Measurements from ENCODE around the gene PANK4. TPM values are rescaled to one million over a fixed set of nuclear protein-coding genes. Genes with fewer than 3 reads are reported as not detected.

PANK4 gene
- polyA plus RNA-seq, 1 donor (not counting 4 experiments of a cell fraction or from before 2014, with no cell fraction given), result 14.5 TPM

- Histone ChIP-seq H3K4me3 (ENCODE audit: control insufficient read depth in 2 of 3, extremely low read depth in 1 of 3, insufficient read depth in 2 of 3, low read depth in 1 of 3, low read length in 3 of 3) (no peak overlapping the region), H3K36me3 (ENCODE audit: control insufficient read depth in 2 of 2, extremely low read depth in 1 of 2, insufficient read depth in 2 of 2, low read length in 2 of 2) (peaks cover 40 to 45% of the 10 kb centered on the region in 2 experiments), H3K4me1 (ENCODE audit: control insufficient read depth, extremely low read depth, insufficient read depth, low read length) (no peaks in the 10 kb centered on the region), H3K9me1 (ENCODE audit: control insufficient read depth, extremely low read depth, insufficient read depth, low read length) (no peaks in the 10 kb centered on the region), H3K27ac (ENCODE audit: control insufficient read depth, insufficient read depth, low read length) (no peak overlapping the region), H3K9me3 (ENCODE audit: control insufficient read depth, low read depth, low read length) (no peaks in the 10 kb centered on the region), H3K79me2 (ENCODE audit: control insufficient read depth, insufficient read depth, low read length) (peaks cover 7% of the 10 kb centered on the region), H3K27me3 (ENCODE audit: control insufficient read depth, extremely low read depth, insufficient read depth, low read length) (no peaks in the 10 kb centered on the region), H3K9ac (ENCODE audit: control insufficient read depth, extremely low read depth, insufficient read depth, low read length) (no peak overlapping the region), H4K20me1 (ENCODE audit: control insufficient read depth, extremely low read depth, insufficient read depth, low read length) (no peaks in the 10 kb centered on the region), H2AFZ (ENCODE audit: control insufficient read depth, low read length) (no peak overlapping the region), H3K4me2 (ENCODE audit: control insufficient read depth, extremely low read depth, insufficient read depth, low read depth, low read length) (no peak overlapping the region)
- DNase-seq (ENCODE audit: low read depth, low spot score) (no peak), FAIRE-seq (no peak)
- no peak for TF ChIP-seq EZH2 (IDR thresholded peaks at IDR 0.05; ENCODE audit: low read length)
- TF ChIP-seq, protein P1, sequence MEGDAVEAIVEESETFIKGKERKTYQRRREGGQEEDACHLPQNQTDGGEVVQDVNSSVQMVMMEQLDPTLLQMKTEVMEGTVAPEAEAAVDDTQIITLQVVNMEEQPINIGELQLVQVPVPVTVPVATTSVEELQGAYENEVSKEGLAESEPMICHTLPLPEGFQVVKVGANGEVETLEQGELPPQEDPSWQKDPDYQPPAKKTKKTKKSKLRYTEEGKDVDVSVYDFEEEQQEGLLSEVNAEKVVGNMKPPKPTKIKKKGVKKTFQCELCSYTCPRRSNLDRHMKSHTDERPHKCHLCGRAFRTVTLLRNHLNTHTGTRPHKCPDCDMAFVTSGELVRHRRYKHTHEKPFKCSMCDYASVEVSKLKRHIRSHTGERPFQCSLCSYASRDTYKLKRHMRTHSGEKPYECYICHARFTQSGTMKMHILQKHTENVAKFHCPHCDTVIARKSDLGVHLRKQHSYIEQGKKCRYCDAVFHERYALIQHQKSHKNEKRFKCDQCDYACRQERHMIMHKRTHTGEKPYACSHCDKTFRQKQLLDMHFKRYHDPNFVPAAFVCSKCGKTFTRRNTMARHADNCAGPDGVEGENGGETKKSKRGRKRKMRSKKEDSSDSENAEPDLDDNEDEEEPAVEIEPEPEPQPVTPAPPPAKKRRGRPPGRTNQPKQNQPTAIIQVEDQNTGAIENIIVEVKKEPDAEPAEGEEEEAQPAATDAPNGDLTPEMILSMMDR (optimal IDR thresholded peaks at IDR 0.05 in 1 of 3, IDR thresholded peaks at IDR 0.05 in 1 of 3, conservative IDR thresholded peaks at IDR 0.05 in 1 of 3; ENCODE audit: extremely low read depth in 1 of 3, insufficient read depth in 2 of 3, low read length in 3 of 3), result no peak
- dilution Hi-C loops (cut with MboI; ENCODE audit: extremely low pct_ligation_motif_present, low sequenced_read_pairs), result no loop called here
These were observed 9.4 kb downstream of the PANK4 start for GRCh38 chr1:2516946-2517345.

DNA sequence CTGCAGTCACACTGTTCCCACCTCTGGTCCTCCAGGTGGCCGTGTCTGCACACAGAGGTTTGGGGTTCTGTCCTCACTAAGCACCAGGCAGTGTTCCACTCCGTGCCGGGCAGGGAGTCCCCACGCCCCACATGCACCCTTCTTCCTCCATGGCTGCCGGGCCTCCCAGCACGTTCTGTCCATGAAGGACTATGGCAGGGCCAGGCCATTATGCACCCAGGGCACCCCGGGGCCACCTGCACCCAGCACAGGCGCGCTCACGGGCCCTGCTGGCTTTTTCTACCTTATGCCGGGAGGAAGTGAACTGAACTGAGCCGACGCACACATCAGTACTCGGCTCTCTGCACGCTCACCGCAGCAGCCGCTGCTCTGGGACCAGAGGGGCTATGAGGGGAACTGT lies 10.3 kb downstream of the PANK4 start:
- Histone ChIP-seq H3K27ac (ENCODE audit: control insufficient read depth, insufficient read depth, low read length) (no peak overlapping the region), H3K9me3 (ENCODE audit: control insufficient read depth, low read depth, low read length) (no peaks in the 10 kb centered on the region), H3K4me2 (ENCODE audit: control insufficient read depth, extremely low read depth, insufficient read depth, low read depth, low read length) (no peak overlapping the region), H3K27me3 (ENCODE audit: control insufficient read depth, extremely low read depth, insufficient read depth, low read length) (no peaks in the 10 kb centered on the region), H3K9ac (ENCODE audit: control insufficient read depth, extremely low read depth, insufficient read depth, low read length) (no peak overlapping the region), H3K4me1 (ENCODE audit: control insufficient read depth, extremely low read depth, insufficient read depth, low read length) (no peaks in the 10 kb centered on the region), H3K4me3 (ENCODE audit: control insufficient read depth in 2 of 3, extremely low read depth in 1 of 3, insufficient read depth in 2 of 3, low read depth in 1 of 3, low read length in 3 of 3) (no peak overlapping the region), H3K36me3 (ENCODE audit: control insufficient read depth in 2 of 2, extremely low read depth in 1 of 2, insufficient read depth in 2 of 2, low read length in 2 of 2) (peaks cover 36 to 46% of the 10 kb centered on the region in 2 experiments), H2AFZ (ENCODE audit: control insufficient read depth, low read length) (no peak overlapping the region), H3K9me1 (ENCODE audit: control insufficient read depth, extremely low read depth, insufficient read depth, low read length) (no peaks in the 10 kb centered on the region), H4K20me1 (ENCODE audit: control insufficient read depth, extremely low read depth, insufficient read depth, low read length) (no peaks in the 10 kb centered on the region), H3K79me2 (ENCODE audit: control insufficient read depth, insufficient read depth, low read length) (no peaks in the 10 kb centered on the region)
- dilution Hi-C loops (cut with MboI; ENCODE audit: extremely low pct_ligation_motif_present, low sequenced_read_pairs), result no loop called here
- FAIRE-seq, result no peak
- DNase-seq (ENCODE audit: low read depth, low spot score), result no peak
- TF ChIP-seq, protein P1 (optimal IDR thresholded peaks at IDR 0.05 in 1 of 3, IDR thresholded peaks at IDR 0.05 in 1 of 3, conservative IDR thresholded peaks at IDR 0.05 in 1 of 3; ENCODE audit: extremely low read depth in 1 of 3, insufficient read depth in 2 of 3, low read length in 3 of 3), result no peak
- no peak for TF ChIP-seq EZH2 (IDR thresholded peaks at IDR 0.05; ENCODE audit: low read length)

All from keratinocyte (primary cell).